ENCODE measurements around the gene GALNT9.

Gene GALNT9

DNA sequence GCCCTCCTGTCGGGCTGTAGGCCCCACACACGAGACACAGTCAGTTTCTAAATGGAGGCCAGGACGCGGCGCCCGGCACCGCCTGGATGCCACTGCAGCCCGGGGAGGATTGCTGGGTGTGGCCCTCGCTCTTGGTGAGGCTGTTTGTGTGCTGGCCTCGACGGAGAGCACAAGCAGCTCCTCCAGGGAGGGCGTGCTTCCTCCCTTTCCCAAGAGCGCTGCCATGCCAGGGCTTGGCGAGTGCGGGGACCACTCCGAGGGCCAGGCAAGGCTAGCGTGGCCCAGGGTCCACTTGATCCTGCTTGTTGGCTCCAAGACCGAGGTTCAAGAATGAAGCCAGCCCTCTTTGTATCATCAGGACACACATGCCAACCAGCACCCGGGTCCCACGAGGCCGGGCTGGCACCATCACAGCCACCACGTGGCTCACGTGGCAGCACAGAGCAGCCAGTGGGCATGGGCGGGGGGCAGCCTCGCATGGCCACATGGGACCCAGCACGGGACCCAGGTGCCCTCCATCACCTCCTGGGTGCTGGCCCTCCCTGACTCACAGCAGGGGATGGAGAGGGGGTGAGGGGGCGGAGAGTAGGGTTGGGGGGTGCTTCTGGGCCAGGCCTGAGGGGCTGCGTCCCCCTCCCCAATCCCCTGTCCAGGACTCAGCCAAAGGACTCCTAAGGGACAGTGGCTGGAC is 113.9 kb downstream of the GALNT9 start:
- H3K4me3 ChIP-seq (ENCODE audit: severe bottlenecking): no peak overlapping the region
- ATAC-seq (ENCODE audit: low read depth) (no peak), DNase-seq (ENCODE audit: low spot score) (no peak)
- H3K27ac ChIP-seq (ENCODE audit: poor library complexity, severe bottlenecking): no peak overlapping the region
- H3K4me1 ChIP-seq (ENCODE audit: insufficient read depth, poor library complexity, severe bottlenecking): no peaks in the 10 kb centered on the region
- no peaks in the 10 kb centered on the region for H3K9me3 ChIP-seq (ENCODE audit: severe bottlenecking)
- H3K27me3 ChIP-seq (ENCODE audit: insufficient read depth, poor library complexity, severe bottlenecking): peaks cover 19% of the 10 kb centered on the region
- no peaks in the 10 kb centered on the region for H3K36me3 ChIP-seq (ENCODE audit: low read depth)
- no peak for TF ChIP-seq CTCF (IDR thresholded peaks at IDR 0.05; ENCODE audit: poor library complexity, severe bottlenecking)

DNA sequence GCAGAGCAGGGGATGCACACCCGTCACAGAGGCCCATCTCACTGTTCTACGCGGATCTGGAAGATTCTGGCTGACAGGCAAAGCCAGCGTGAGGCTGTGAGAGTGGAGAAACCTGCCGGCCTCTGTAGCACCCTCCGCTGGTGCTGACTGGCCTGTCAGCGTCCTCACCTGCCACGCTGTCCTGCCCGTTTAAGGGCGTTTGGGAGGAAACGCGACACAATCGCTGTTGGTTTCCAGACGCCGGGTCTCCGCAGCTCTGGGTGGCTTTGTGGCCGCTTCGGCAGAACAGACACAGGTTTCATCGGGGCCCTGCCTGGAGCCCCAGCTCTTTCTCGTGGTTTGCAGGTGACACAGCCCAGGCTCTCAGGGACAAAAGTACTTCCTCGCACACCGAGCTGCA is 114.5 kb downstream of the GALNT9 start:
- ATAC-seq (ENCODE audit: low read depth): no peak

DNA sequence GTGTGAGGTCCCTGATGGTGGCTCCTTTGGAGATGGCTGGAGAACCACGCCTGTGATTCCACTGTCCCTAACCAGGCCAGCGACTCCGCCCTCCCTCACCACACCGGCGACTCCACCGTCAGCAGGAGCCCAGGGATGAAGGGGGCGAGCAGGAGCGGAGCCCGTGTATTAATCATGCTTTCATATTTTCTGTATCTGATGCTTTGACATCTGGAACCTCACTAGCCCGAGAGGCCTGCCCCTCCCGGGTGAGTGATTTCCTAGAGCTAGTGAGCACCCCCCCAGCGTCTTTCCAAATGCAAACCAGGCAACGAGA is 115.3 kb downstream of the GALNT9 start:
- no peak for TF ChIP-seq CTCF (IDR thresholded peaks at IDR 0.05; ENCODE audit: poor library complexity, severe bottlenecking)
- Histone ChIP-seq H3K4me1 (ENCODE audit: insufficient read depth, poor library complexity, severe bottlenecking) (no peaks in the 10 kb centered on the region), H3K4me3 (ENCODE audit: severe bottlenecking) (no peak overlapping the region), H3K27ac (ENCODE audit: poor library complexity, severe bottlenecking) (no peak overlapping the region), H3K36me3 (ENCODE audit: low read depth) (no peaks in the 10 kb centered on the region), H3K27me3 (ENCODE audit: insufficient read depth, poor library complexity, severe bottlenecking) (peaks cover 16% of the 10 kb centered on the region), H3K9me3 (ENCODE audit: severe bottlenecking) (no peaks in the 10 kb centered on the region)
- ATAC-seq (ENCODE audit: low read depth) (no peak), DNase-seq (ENCODE audit: low spot score) (no peak)

More for the DNA sequence above, 114.5 kb downstream of the GALNT9 start:
- no peak for DNase-seq (ENCODE audit: low spot score)
- no peak for TF ChIP-seq CTCF (IDR thresholded peaks at IDR 0.05; ENCODE audit: poor library complexity, severe bottlenecking)
- Histone ChIP-seq H3K27ac (ENCODE audit: poor library complexity, severe bottlenecking) (no peak overlapping the region), H3K27me3 (ENCODE audit: insufficient read depth, poor library complexity, severe bottlenecking) (peaks cover 16% of the 10 kb centered on the region), H3K36me3 (ENCODE audit: low read depth) (no peaks in the 10 kb centered on the region), H3K4me3 (ENCODE audit: severe bottlenecking) (no peak overlapping the region), H3K9me3 (ENCODE audit: severe bottlenecking) (no peaks in the 10 kb centered on the region), H3K4me1 (ENCODE audit: insufficient read depth, poor library complexity, severe bottlenecking) (no peaks in the 10 kb centered on the region)

- H3K36me3 ChIP-seq (ENCODE audit: low read depth): no peaks in the 10 kb centered on the region
- no peak overlapping the region for H3K27ac ChIP-seq (ENCODE audit: poor library complexity, severe bottlenecking)
- peaks cover 16% of the 10 kb centered on the region for H3K27me3 ChIP-seq (ENCODE audit: insufficient read depth, poor library complexity, severe bottlenecking)
- DNase-seq (ENCODE audit: low spot score) (no peak), ATAC-seq (ENCODE audit: low read depth) (no peak)
- no peaks in the 10 kb centered on the region for H3K4me1 ChIP-seq (ENCODE audit: insufficient read depth, poor library complexity, severe bottlenecking)
- no peaks in the 10 kb centered on the region for H3K9me3 ChIP-seq (ENCODE audit: severe bottlenecking)
- no peak overlapping the region for H3K4me3 ChIP-seq (ENCODE audit: severe bottlenecking)
- no peak for TF ChIP-seq CTCF (IDR thresholded peaks at IDR 0.05; ENCODE audit: poor library complexity, severe bottlenecking)
These were observed 115.8 kb downstream of the GALNT9 start for GRCh38 chr12:132213359-132214160.

DNA sequence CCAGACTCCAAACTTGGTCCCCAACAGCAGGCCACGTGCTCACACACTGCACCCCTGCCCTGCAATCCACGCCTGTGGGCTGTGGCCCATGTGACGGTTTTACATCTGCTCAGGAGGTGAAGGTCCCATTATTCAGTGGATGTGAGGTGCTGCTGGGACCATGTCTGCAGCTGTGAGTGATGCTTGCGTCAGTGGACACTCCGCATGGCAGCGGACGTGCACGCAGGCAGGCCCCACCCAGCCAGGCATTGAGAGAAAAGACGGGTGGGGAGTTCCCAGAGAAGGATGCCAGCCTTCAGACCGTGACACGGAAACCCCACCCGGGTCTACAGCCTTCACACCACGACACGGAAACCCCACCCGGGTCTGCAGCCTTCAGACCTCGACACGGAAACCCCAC is 117.6 kb downstream of the GALNT9 start:
- TF ChIP-seq CTCF (IDR thresholded peaks at IDR 0.05; ENCODE audit: poor library complexity, severe bottlenecking): no peak
- H3K4me3 ChIP-seq (ENCODE audit: severe bottlenecking): no peak overlapping the region
- no peak for ATAC-seq (ENCODE audit: low read depth)
- no peak for DNase-seq (ENCODE audit: low spot score)
- H3K36me3 ChIP-seq (ENCODE audit: low read depth): no peaks in the 10 kb centered on the region
- no peak overlapping the region for H3K27ac ChIP-seq (ENCODE audit: poor library complexity, severe bottlenecking)
- H3K27me3 ChIP-seq (ENCODE audit: insufficient read depth, poor library complexity, severe bottlenecking): peaks cover 32% of the 10 kb centered on the region
- H3K9me3 ChIP-seq (ENCODE audit: severe bottlenecking): no peaks in the 10 kb centered on the region
- no peaks in the 10 kb centered on the region for H3K4me1 ChIP-seq (ENCODE audit: insufficient read depth, poor library complexity, severe bottlenecking)
